HG03342 (cell line): ENCODE data around the gene BMPR1B.
"Not testable (repeated sequence)": the region's sequence is repeated elsewhere in the genome, so short reads cannot be mapped to it uniquely, and the experiment has no call there.

ENCODE experiments used
- ATAC-seq: cut with Tn5 transposase; IDR thresholded peaks from one replicate; pipeline ENCODE4 v1.9.1; 2021; ENCODE audit warnings: mild to moderate bottlenecking, moderate library complexity; ENCODE audit not compliant: unreplicated experiment

The BMPR1B gene

DNA sequence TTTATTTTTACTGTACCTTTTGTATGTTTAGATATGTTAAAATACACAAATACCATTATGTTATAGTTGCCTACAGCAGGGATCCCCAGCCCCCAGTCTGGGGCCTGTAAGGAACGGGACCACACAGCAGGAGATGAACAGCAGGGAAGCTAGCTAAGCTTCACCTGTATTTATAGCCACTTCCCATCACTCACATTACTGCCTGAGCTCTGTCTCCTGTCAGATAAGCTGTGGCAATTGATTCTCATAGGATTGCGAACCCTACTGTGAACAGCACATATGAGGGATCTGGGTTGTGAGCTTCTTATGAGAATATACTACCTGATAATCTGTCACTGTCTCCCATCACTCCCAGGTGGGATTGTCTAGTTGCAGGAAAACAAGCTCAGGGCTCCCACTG, 73.9 kb downstream of the BMPR1B start:
- no peak for ATAC-seq

DNA sequence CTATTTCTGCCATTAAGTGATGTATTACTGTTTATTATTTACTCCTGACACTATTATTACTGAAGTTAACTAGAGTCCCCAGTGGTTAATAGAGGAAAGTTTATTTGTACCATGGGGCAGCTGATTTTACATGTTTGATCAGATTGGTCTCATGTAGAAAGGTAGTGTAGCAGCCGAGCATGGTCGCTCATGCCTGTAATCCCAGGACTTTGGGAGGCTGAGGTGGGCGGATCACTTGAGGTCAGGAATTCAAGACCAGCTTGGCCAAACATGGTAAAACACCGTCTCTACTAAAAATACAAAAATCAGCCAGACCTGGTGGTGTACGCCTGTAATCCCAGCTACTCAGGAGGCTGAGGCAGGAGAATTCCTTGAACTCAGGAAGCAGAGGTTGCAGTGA, 74.6 kb downstream of the BMPR1B start:
- ATAC-seq, result not testable (repeated sequence)

- no peak for ATAC-seq
These were observed 75.6 kb downstream of the BMPR1B start for GRCh38 chr4:94833394-94833793.

GRCh38 chr4:94834501-94834900, 76.7 kb downstream of the BMPR1B start:
- ATAC-seq, result no peak

DNA sequence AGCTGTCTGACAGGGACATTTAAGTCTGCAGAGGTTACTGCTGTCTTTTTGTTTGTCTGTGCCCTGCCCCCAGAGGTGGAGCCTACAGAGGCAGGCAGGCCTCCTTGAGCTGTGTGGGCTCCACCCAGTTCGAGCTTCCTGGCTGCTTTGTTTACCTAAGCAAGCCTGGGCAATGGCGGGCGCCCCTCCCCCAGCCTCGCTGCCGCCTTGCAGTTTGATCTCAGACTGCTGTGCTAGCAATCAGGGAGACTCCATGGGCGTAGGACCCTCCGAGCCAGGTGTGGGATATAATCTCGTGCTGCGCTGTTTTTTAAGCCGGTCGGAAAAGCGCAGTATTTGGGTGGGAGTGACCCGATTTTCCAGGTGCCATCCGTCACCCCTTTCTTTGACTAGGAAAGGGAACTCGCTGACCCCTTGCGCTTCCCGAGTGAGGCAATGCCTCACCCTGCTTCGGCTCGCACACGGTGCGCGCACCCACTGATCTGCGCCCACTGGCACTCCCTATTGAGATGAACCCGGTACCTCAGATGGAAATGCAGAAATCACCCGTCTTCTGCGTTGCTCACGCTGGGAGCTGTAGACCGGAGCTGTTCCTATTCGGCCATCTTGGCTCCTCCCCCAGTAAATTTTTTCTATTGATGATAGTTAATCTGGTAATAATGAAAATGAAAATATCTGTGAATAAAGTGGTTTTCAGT, 83.6 kb downstream of the BMPR1B start:
- not testable (repeated sequence) for ATAC-seq

DNA sequence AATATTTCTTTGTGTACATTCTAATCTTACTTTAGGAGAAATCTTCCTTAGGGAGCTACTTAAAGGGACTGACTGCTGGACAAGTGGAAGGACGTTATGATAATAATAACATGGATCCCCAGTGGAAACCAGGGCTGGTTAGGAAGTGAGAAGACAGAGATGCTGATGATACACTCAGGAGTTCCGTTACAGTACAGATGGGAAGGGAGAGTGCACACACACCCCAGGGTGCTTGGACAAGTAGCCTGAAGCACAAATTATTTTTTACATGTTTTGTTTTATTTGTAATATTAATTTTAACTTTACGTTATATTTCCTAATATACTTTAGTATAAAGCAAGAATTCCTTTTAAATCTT, 84.1 kb downstream of the BMPR1B start:
- ATAC-seq, result no peak

- ATAC-seq, result no peak
These were observed 85.5 kb downstream of the BMPR1B start for GRCh38 chr4:94843216-94843615.

GRCh38 chr4:94848326-94848725, 90.6 kb downstream of the BMPR1B start:
- ATAC-seq, result no peak

GRCh38 chr4:94849901-94850300, 92.1 kb downstream of the BMPR1B start:
- no peak for ATAC-seq

GRCh38 chr4:94852616-94853015, 94.9 kb downstream of the BMPR1B start:
- ATAC-seq, result no peak

- no peak for ATAC-seq
These were observed 98.3 kb downstream of the BMPR1B start for GRCh38 chr4:94856030-94856429.

- no peak for ATAC-seq
These were observed 112.4 kb downstream of the BMPR1B start for GRCh38 chr4:94870146-94870545.

- no peak for ATAC-seq
These were observed 114.0 kb downstream of the BMPR1B start for GRCh38 chr4:94871644-94872305.

DNA sequence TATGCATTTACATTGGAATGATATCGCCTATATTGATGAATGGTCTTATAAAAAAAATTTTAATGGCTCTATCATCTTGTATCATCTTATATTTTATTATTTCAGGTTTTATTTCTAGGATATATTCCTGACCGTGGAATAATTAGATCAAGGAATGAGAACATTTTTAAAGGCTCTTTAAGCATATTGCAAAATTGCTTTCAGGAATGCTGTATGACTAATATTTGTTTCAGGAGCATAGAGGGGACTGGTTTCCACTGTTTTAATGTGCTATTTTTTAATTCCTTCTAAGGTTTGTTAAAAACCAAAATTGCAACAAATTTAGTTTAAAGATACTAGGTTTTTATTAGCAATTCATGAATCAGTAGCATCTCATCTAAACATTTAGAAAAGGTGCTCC, 120.2 kb downstream of the BMPR1B start:
- no peak for ATAC-seq

- ATAC-seq, result no peak
These were observed 123.2 kb downstream of the BMPR1B start for GRCh38 chr4:94880956-94881355.

- ATAC-seq, result no peak
These were observed 125.0 kb downstream of the BMPR1B start for GRCh38 chr4:94882756-94883155.

DNA sequence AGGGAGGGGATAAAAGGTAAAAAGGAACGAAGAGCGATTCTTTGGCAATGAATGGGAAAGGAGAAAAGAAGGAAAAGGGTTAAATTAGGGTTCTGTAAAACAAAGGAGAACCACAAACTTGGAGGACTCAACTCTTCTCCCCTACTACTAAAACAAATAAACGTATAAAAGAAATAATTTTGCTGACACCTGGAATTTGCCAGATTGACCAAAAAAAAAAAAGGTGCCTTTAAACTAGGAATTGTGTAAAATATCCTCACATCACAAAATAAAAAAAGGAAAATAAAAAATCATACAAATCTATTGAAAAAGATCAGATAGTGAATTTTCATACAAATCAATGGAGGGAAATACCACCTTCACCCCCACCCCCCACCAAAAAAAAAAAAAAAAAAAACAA, 129.3 kb downstream of the BMPR1B start:
- no peak for ATAC-seq

DNA sequence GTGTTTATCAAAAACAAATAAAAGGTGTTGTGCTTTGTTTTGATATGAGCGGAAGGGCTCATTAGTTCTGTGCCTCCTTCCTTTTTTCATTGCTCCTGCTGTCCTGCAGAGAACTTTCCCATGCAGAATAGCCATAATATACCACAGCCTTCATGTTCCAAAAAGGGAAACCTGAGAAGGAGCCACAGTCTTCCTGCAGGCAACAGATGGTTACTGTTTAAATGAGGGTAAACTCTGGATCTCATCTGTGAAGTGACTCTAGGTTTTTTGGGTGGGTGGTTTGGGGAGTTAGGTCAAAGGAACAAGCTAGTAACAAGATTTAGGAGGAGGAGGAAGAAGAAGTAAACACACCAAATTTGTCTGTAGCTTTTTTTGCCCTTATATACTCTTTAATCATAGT, 131.8 kb downstream of the BMPR1B start:
- ATAC-seq, result no peak

DNA sequence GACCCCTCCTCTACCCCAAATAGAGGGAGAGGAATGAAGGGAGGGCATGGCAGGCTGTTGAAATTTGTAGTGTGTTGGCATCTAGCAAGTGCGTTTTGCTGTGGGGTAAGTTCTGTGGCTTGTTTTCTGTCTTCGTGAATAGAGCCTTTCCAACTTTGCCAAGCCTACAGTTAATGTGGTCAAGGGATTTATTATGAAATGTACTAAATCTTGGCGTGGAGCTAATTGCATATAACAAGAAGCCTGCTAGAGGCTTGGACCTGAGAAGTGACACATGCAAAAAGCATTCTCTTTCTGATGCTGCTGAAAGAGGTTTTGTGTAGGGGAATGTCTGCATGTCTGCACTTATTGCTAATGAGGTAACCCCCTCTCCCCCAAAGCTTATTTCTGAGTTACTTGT, 132.2 kb downstream of the BMPR1B start:
- no peak for ATAC-seq

DNA sequence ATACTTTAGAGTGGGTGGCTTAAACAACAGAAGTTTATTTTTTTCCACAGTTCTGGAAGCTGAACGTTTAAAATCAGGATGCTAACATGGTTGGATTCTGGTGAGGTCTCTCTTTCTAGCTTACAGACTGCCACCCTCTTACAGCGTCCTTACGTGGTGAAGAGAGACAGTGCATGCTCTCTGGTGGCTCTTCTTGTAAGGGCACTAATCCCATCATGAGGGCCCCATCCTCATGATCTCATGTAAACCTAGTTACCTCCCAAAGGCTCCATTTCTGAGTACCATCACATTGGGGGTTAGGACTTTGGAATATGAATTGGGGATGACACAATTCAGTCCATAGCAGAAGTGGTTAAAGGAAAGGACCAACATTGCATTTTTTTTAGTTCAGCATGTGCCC, 132.8 kb downstream of the BMPR1B start:
- no peak for ATAC-seq

DNA sequence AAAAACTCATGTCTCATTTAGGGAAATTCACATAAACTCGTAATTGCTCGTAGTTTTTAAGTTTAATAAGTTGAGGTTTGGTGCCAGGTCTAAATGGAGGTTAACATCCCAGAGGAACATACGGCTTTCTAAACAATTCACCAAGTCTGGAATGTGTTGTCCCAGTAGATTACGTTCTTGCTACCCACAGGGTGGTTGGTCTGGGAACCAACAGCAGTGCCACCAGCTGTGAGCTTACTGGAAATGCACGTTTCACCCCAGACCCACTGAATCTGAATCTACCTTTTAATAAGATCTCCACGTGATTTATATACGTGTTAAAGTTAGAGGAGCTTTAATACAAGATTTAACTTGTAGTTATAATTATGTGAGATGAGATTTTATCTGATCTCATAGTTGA, 134.3 kb downstream of the BMPR1B start:
- no peak for ATAC-seq

DNA sequence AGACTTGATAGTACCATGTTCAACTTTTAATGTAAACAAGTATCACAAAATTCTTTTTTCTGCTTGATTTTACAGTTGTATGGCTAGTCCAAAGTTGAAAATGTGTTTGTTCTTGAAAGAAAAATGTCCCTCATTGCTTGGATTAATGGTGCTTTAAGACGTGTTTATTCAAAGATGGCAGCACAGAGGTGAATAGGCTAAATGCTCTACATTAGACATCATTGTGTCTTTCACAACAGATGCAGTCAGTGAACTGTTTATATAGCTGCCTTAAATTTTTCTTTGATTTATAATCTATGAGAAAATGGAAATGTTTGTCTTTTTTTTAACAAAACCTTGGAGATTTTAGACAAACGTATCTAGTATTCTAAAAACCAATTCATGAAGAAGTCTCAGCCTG, 137.3 kb downstream of the BMPR1B start:
- ATAC-seq, result no peak

DNA sequence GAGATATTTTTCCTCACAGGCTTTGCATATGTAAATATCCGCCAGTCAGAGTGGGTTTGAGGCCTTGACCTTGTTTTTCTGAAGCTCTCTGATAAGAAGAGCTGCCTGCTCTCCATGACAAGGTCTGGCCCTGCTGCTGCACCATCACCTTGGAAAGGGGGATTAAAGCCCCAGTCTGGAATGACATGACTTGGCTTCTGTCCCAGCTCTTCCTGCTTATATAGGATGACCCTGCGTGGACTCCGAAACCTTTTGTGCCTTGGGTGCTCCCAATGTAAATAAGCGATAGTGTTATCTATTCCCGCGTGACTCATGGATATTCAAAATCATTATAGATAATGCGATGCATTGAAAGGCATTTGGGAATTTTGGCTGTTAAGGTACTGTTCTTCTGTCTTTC, 139.3 kb downstream of the BMPR1B start:
- no peak for ATAC-seq
